Caco-2 (cell line): ENCODE measurements around the gene ADAMTS3. TPM values are rescaled to one million over a fixed set of nuclear protein-coding genes. Genes with fewer than 3 reads are reported as not detected.

Experiments used
- BruUV-seq: library from RNA; stranded (reverse); fragments of 400-500 nt; replicated peaks from 2 replicates; lab custom pipeline; 2021; lab: Mats Ljungman, UMichigan
- CTCF ChIA-PET: fragments of 300-600 bp; sonication (Branson Sonifier 250); formaldehyde crosslinking; loops from one replicate; lab custom pipeline; 2022; ENCODE audit warnings: antibody characterized with exemption; lab: Charles Lee
- POLR2A ChIA-PET: fragments of 300-600 bp; sonication (Branson Sonifier 250); formaldehyde crosslinking; loops from one replicate; lab custom pipeline; 2022; ENCODE audit warnings: antibody characterized with exemption; lab: Charles Lee
- DNase-seq, 2 experiments: peaks; one replicate each; pipeline versions ENCODE4 v3.0.0 to v3.0.0-alpha.2; 2020 to 2022
- H3K27me3 ChIP-seq: replicated peaks from 2 replicates; pipeline ENCODE4 v1.6.0; 2011; ENCODE audit warnings: low read length; ENCODE audit not compliant: control insufficient read depth, insufficient read depth
- H3K36me3 ChIP-seq: 2 replicates; pipeline ENCODE4 v1.5.1; 2011; ENCODE audit warnings: low read length; ENCODE audit not compliant: control insufficient read depth, insufficient read depth
- H3K4me1 ChIP-seq: fragments of 250-450 bp; sonication (Bioruptor Pico); 2 replicates; pipeline ENCODE4 v1.5.1; 2020; ENCODE audit warnings: mild to moderate bottlenecking
- H3K4me3 ChIP-seq: 2 replicates; pipeline ENCODE4 v1.5.1; 2011; ENCODE audit warnings: low read depth, mild to moderate bottlenecking, control low read depth, low read length
- H3K9me3 ChIP-seq: fragments of 250-450 bp; sonication (Bioruptor Pico); 2 replicates; pipeline ENCODE4 v1.5.1; 2020; ENCODE audit warnings: mild to moderate bottlenecking, moderate library complexity
- H3K27ac Mint-ChIP-seq: one replicate; pipeline ENCODE4 v1.8.0; 2022; ENCODE audit warnings: mixed read lengths; ENCODE audit not compliant: unreplicated experiment
- H3K27me3 Mint-ChIP-seq: one replicate; pipeline ENCODE4 v1.8.0; 2022; ENCODE audit warnings: mixed read lengths; ENCODE audit not compliant: insufficient read depth, unreplicated experiment
- H3K36me3 Mint-ChIP-seq: one replicate; pipeline ENCODE4 v1.8.0; 2022; ENCODE audit warnings: mild to moderate bottlenecking, mixed read lengths; ENCODE audit not compliant: insufficient read depth, unreplicated experiment
- H3K4me1 Mint-ChIP-seq: one replicate; pipeline ENCODE4 v1.8.0; 2022; ENCODE audit warnings: low read depth, mixed read lengths; ENCODE audit not compliant: unreplicated experiment
- H3K4me3 Mint-ChIP-seq: one replicate; pipeline ENCODE4 v1.8.0; 2022; ENCODE audit warnings: mild to moderate bottlenecking, moderate library complexity, mixed read lengths; ENCODE audit not compliant: unreplicated experiment
- H3K9me3 Mint-ChIP-seq: one replicate; pipeline ENCODE4 v1.8.0; 2022; ENCODE audit warnings: mixed read lengths; ENCODE audit not compliant: unreplicated experiment
- intact Hi-C: fragments of 100-400 bp; cut with micrococcal nuclease; formaldehyde crosslinking; loops from one replicate; pipeline ENCODE4 v1.10.0; 2022; ENCODE audit not compliant: unreplicated experiment
- total RNA-seq: library from RNA; stranded (reverse); gene quantifications from 2 replicates; pipeline ENCODE4 v1.2.3, GENCODE V29; 2022
- TF ChIP-seq, protein P1 (sequence below), 2 experiments: fragments of 200-600 bp in 1 of 2; IDR thresholded peaks; 1 replicate in 1 of 2; 2 replicates in 1 of 2; pipeline versions ENCODE4 v1.5.1 to v1.8.0; 2011 to 2022; ENCODE audit warnings: antibody characterized with exemption in 1 of 2, control low read depth in 1 of 2, inconsistent platforms in 1 of 2, low read depth in 1 of 2, low read length in 1 of 2, mild to moderate bottlenecking in 1 of 2, moderate library complexity in 1 of 2; ENCODE audit not compliant: insufficient read depth in 1 of 2, severe bottlenecking in 1 of 2, unreplicated experiment in 1 of 2

Gene ADAMTS3
- total RNA-seq, 1 experiment from 2014 or later, result not detected

DNA sequence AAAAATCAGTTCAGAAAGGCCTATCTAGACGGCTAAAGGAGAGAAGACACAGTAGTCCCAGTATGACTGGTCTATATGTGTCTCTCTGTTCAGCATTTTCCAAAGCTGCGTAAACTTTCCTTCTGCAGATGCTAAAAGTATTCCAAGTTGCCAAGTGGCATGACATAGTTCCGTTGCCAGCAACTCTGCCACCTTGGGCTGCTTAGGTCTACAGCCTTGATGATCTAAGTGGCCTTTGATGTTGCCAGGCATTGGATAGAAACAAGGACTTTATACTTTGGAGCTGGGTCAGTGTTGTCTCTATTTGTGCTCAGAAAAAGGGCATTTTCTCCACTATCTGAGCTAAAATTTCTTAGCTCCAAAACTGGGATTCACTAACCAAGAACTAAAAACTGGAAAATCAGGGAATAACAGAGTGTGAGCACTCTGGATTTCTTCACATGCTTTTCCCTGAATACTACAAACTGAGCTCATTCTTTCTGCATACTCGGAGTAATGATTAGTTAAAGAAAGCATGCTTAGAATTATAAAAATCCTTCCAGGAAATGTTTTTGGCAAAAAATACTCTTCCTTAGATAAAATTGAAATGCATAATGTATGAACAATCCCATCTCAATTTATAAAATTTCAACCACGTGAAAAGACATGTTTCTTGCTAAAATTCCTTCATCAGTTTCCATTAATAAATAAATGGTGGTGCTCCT is 191.4 kb downstream of the ADAMTS3 start:
- Mint-ChIP-seq H3K27me3 (peaks cover 2% of the 10 kb centered on the region), H3K36me3 (no peaks in the 10 kb centered on the region), H3K27ac (no peak overlapping the region), H3K4me3 (no peak overlapping the region), H3K9me3 (no peaks in the 10 kb centered on the region), H3K4me1 (no peaks in the 10 kb centered on the region)
- intact Hi-C loops, result no loop called here
- Histone ChIP-seq H3K4me3 (no peak overlapping the region), H3K27me3 (no peaks in the 10 kb centered on the region), H3K36me3 (no peaks in the 10 kb centered on the region), H3K9me3 (no peaks in the 10 kb centered on the region), H3K4me1 (no peaks in the 10 kb centered on the region)
- POLR2A ChIA-PET, result no interaction called here
- BruUV-seq, result no TSS peak
- DNase-seq, result no peak
- CTCF ChIA-PET, result no interaction called here
- TF ChIP-seq, protein P1, sequence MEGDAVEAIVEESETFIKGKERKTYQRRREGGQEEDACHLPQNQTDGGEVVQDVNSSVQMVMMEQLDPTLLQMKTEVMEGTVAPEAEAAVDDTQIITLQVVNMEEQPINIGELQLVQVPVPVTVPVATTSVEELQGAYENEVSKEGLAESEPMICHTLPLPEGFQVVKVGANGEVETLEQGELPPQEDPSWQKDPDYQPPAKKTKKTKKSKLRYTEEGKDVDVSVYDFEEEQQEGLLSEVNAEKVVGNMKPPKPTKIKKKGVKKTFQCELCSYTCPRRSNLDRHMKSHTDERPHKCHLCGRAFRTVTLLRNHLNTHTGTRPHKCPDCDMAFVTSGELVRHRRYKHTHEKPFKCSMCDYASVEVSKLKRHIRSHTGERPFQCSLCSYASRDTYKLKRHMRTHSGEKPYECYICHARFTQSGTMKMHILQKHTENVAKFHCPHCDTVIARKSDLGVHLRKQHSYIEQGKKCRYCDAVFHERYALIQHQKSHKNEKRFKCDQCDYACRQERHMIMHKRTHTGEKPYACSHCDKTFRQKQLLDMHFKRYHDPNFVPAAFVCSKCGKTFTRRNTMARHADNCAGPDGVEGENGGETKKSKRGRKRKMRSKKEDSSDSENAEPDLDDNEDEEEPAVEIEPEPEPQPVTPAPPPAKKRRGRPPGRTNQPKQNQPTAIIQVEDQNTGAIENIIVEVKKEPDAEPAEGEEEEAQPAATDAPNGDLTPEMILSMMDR (IDR thresholded peaks at IDR 0.05; ENCODE audit: insufficient read depth in 1 of 2, low read depth in 1 of 2, low read length in 1 of 2, severe bottlenecking in 1 of 2, unreplicated experiment in 1 of 2), result no peak

DNA sequence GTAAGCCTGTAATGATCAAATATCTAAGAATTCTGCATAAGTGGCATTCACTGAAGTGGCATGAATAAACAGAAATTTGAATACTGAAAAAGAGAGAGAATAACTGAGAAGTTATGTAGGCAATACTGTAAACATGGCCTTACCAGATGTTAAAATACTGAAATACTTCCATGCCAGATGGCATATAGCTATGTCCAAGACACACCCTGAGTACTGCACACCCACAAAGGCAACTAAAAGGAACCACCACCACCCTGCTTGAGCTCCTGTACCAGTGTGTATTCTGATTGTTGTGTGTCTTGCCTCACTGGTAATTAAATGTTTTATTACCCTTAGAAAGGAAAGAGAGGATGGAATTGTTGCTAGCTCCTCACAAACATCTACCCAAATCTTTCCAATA is 192.1 kb downstream of the ADAMTS3 start:
- DNase-seq, result no peak
- TF ChIP-seq, protein P1 (IDR thresholded peaks at IDR 0.05; ENCODE audit: insufficient read depth in 1 of 2, low read depth in 1 of 2, low read length in 1 of 2, severe bottlenecking in 1 of 2, unreplicated experiment in 1 of 2), result no peak
- intact Hi-C loops, result no loop called here
- Mint-ChIP-seq H3K27ac (no peak overlapping the region), H3K9me3 (no peaks in the 10 kb centered on the region), H3K4me1 (no peaks in the 10 kb centered on the region), H3K36me3 (no peaks in the 10 kb centered on the region), H3K27me3 (peaks cover 2% of the 10 kb centered on the region), H3K4me3 (no peak overlapping the region)
- Histone ChIP-seq H3K4me1 (no peaks in the 10 kb centered on the region), H3K4me3 (no peak overlapping the region), H3K27me3 (no peaks in the 10 kb centered on the region), H3K9me3 (no peaks in the 10 kb centered on the region), H3K36me3 (no peaks in the 10 kb centered on the region)
- no TSS peak for BruUV-seq
- CTCF ChIA-PET, result no interaction called here
- POLR2A ChIA-PET, result no interaction called here

DNA sequence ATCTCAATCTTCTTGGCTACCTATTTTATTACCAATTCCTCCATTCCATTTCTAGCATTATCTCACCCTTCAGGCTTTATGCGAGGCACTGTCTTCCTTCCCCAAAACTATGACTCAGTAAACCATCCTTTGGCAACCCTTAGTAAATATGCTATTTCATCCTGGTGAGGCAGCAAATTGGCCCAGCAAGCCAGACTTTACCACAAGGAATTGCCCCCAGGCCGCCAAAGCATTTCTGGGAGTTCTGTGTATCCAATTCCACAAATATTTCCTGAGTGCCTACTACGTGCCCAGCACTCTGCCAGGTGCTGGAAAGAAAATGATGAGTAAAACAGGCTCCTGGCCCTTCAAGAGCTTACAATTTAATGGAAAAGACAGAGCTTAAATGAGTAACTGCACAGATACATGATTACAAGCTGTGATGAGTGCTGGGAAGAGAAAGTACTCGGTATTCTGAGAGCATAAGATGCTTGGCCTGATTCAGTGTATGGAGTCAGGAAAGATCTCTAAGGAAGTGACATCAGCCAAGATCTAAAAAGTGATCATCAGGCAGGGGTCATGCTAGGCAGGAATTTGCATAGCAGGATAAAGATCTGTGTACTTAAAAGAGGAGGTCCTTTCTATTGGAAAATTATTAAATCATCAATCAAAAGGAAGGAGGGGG is 193.8 kb downstream of the ADAMTS3 start:
- Histone ChIP-seq H3K4me3 (no peak overlapping the region), H3K27me3 (no peaks in the 10 kb centered on the region), H3K36me3 (no peaks in the 10 kb centered on the region), H3K4me1 (no peaks in the 10 kb centered on the region), H3K9me3 (no peaks in the 10 kb centered on the region)
- Mint-ChIP-seq H3K4me3 (no peak overlapping the region), H3K9me3 (no peaks in the 10 kb centered on the region), H3K36me3 (no peaks in the 10 kb centered on the region), H3K4me1 (no peaks in the 10 kb centered on the region), H3K27me3 (peaks cover 2% of the 10 kb centered on the region), H3K27ac (no peak overlapping the region)
- ChIA-PET POLR2A (no interaction called here), CTCF (no interaction called here)
- no TSS peak for BruUV-seq
- TF ChIP-seq, protein P1 (IDR thresholded peaks at IDR 0.05; ENCODE audit: insufficient read depth in 1 of 2, low read depth in 1 of 2, low read length in 1 of 2, severe bottlenecking in 1 of 2, unreplicated experiment in 1 of 2), result no peak
- intact Hi-C loops, result no loop called here
- DNase-seq, result no peak
